Heart right ventricle (tissue), 16 donors: ENCODE results near the gene FHIT. TPM values are rescaled to one million over a fixed set of nuclear protein-coding genes. Genes with fewer than 3 reads are reported as not detected.

ENCODE experiments used
- ATAC-seq, 8 donors: fragments of 200-7000 bp; cut with Tn5 transposase; one replicate each; pipeline ENCODE4 v1.9.1; 2020; ENCODE audit warnings: mild to moderate bottlenecking in 8 of 8, moderate library complexity in 8 of 8, moderate number of reproducible peaks in 1 of 8
- DNase-seq, 2 donors: peaks; one replicate each; pipeline ENCODE4 v3.0.0-alpha.2; 2020
- H3K27ac ChIP-seq, 10 donors: fragments of 200-600 bp; sonication (generic) in 2 of 10; one replicate each; pipeline versions ENCODE4 v1.5.0 to v1.8.0; 2020 to 2022; ENCODE audit warnings: mild to moderate bottlenecking in 3 of 10
- H3K27me3 ChIP-seq, 7 donors: fragments of 200-600 bp; one replicate each; pipeline ENCODE4 v1.8.0; 2021 to 2022; ENCODE audit warnings: mild to moderate bottlenecking in 2 of 7
- H3K36me3 ChIP-seq, 9 donors: fragments of 200-600 bp; sonication (generic) in 1 of 9; one replicate each; pipeline versions ENCODE4 v1.5.0 to v1.8.0; 2020 to 2022; ENCODE audit warnings: mild to moderate bottlenecking in 2 of 9
- H3K4me1 ChIP-seq, 9 donors: fragments of 200-600 bp; sonication (generic) in 1 of 9; one replicate each; pipeline versions ENCODE4 v1.5.0 to v1.8.0; 2020 to 2022; ENCODE audit warnings: mild to moderate bottlenecking in 4 of 9
- H3K4me3 ChIP-seq, 10 donors: fragments of 200-600 bp; sonication (generic) in 2 of 10; one replicate each; pipeline versions ENCODE4 v1.5.0 to v1.8.0; 2020 to 2022; ENCODE audit warnings: mild to moderate bottlenecking in 7 of 10, moderate library complexity in 2 of 10
- H3K9me3 ChIP-seq, 11 donors: fragments of 200-600 bp in 10 of 11; sonication (generic) in 2 of 11; one replicate each; pipeline versions ENCODE4 v1.5.0 to v1.8.0; 2013 to 2022; ENCODE audit warnings: mild to moderate bottlenecking in 2 of 11, control low read depth in 1 of 11, moderate library complexity in 1 of 11
- WGBS, 2 donors: extraction: QIAGEN DNeasy Blood & Tissue Kit; methylation state at CpG; one replicate each; pipeline ENCODE4 v1.1.7; 2013; ENCODE audit warnings: inconsistent platforms in 1 of 2; 5-methylcytosine and 5-hydroxymethylcytosine counted together
- intact Hi-C, 10 donors: fragments of 100-400 bp; cut with DNase I; formaldehyde crosslinking; loops; one replicate each; pipeline versions ENCODE4 v1.11.1 to v1.14.2; 2022
- polyA plus RNA-seq, 2 donors: library from polyadenylated mRNA; stranded (reverse); fragments of 200-250 nt; gene quantifications; one replicate each; pipeline ENCODE4 v1.2.3, GENCODE V29; 2013
- total RNA-seq, 10 donors: library from RNA; stranded (reverse); fragmentation: NEBNext Ultra II Directional in 3 of 10; extraction: Animal tissue kit (Norgen Biotek cat#: 25700) in 3 of 10; gene quantifications; one replicate each; pipeline versions ENCODE4 v1.2.1 to v1.2.4, GENCODE V29; 2021 to 2023
- TF ChIP-seq, protein P1 (sequence below), 9 donors: fragments of 200-600 bp; sonication (generic) in 2 of 9; IDR thresholded peaks; one replicate each; pipeline versions ENCODE4 v1.5.0 to v1.8.0; 2021 to 2022; ENCODE audit warnings: antibody characterized with exemption in 9 of 9, mild to moderate bottlenecking in 5 of 9, moderate library complexity in 1 of 9
- donor health status: Arrhythmogenic right ventricular cardiomyopathy.
- donor health status: ischemic (EF 13 %, LVEDD 7.1; RV severe dilation, severe dysfunction).
- donor health status: healthy with polysubstance abuse.
- donor health status: DM: no; HTN: yes; CAD: no.
- donor health status: DM: no; HTN: no; CAD: no.
- donor health status: ischemic (EF 25% LVEDD 6.9; RV normal size, moderate dysfunction).
- donor health status: ischemic (EF 25% LVEDD 5.7; RV mildly dilated, moderate dysfunction).
- donor health status: healthy.
- donor health status: DM: yes; HTN: yes; CAD: no.
- donor health status: Ischemic cardiomyopathy.
- donor health status: ischemic (EF 35%, LVEDD 5.7; RV mildly dilated, moderate dysfunction).
- donor health status: nonischemic (EF 11% LVEDD 7.7; RV severe dilation, severe dysfunction).
- donor health status: DM: yes; HTN: yes; CAD: no.
- donor health status: PGD.
- donor health status: ischemic (EF 29% LVEDD 5.4; RV normal size, mild dysfunction).
- donor health status: nonischemic (EF 23%, LVEDD 6.1; RV moderate dilation, normal function).

The FHIT gene
- total and polyA plus RNA-seq, 12 donors, result 4.7 to 25.5 (median 18.3) TPM

DNA sequence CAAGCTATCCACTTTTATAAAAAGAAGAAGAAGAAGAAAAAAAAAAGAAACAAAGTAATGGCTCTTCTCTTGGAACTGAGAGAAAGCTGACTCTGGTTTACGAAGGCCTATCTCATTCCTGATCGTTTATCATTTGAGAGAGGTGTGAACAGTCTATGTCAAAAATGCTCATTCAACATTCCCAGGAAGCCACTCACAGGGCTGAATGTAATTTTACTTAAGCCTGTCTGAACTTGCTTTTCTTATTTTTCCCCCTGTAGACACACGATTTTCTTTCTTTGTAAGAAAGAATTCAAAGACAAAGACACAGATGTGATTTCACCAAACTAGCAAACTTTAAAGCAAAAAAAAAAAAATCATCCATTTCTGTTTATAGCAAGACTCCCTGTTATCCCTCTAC is 805.8 kb downstream of the FHIT start:
- Histone ChIP-seq H3K27ac (no peak overlapping the region), H3K36me3 (no peaks in the 10 kb centered on the region), H3K27me3 (no peaks in the 10 kb centered on the region), H3K9me3 (peaks cover 0 to 4% (median 0%) of the 10 kb centered on the region in 11 donors), H3K4me3 (no peak overlapping the region), H3K4me1 (no peaks in the 10 kb centered on the region)
- DNase-seq, result no peak
- TF ChIP-seq, protein P1, sequence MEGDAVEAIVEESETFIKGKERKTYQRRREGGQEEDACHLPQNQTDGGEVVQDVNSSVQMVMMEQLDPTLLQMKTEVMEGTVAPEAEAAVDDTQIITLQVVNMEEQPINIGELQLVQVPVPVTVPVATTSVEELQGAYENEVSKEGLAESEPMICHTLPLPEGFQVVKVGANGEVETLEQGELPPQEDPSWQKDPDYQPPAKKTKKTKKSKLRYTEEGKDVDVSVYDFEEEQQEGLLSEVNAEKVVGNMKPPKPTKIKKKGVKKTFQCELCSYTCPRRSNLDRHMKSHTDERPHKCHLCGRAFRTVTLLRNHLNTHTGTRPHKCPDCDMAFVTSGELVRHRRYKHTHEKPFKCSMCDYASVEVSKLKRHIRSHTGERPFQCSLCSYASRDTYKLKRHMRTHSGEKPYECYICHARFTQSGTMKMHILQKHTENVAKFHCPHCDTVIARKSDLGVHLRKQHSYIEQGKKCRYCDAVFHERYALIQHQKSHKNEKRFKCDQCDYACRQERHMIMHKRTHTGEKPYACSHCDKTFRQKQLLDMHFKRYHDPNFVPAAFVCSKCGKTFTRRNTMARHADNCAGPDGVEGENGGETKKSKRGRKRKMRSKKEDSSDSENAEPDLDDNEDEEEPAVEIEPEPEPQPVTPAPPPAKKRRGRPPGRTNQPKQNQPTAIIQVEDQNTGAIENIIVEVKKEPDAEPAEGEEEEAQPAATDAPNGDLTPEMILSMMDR (IDR thresholded peaks at IDR 0.05), result no peak
- no peak for ATAC-seq
- intact Hi-C loops, result no loop called here
- 55 to 58% methylated on average over 3 of the region's 3 CpGs for WGBS, 2 donors

DNA sequence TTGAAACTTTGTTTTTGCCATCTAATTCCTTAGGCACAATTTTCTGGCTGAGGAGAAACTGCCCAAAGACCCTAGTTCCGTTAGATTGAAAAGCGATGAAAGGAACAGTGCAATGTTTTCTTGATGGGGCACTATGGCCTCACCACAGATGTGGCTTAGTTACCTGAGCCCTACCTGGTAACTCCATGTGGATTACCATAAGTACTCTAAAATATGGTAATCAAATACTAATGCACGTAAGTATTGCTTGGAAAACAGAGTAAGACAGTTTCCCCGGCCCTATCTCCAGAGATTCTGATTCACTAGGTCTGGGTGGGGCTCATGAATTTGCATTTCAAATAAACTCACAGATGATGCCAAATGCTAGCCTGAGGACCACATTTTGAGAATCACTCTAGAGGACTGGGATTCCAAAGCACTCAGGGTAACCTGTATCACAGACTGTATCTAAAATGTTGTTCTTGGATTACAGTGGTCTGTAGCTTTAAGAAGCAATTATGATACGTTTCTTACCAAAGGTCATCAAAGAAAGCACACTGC is 806.3 kb downstream of the FHIT start:
- Histone ChIP-seq H3K4me1 (no peaks in the 10 kb centered on the region), H3K9me3 (peaks cover 0 to 4% (median 0%) of the 10 kb centered on the region in 11 donors), H3K27me3 (no peaks in the 10 kb centered on the region), H3K27ac (no peak overlapping the region), H3K4me3 (no peak overlapping the region), H3K36me3 (no peaks in the 10 kb centered on the region)
- DNase-seq (no peak), ATAC-seq (no peak)
- 65 to 67% methylated on average over 5 of the region's 5 CpGs for WGBS, 2 donors
- TF ChIP-seq, protein P1 (IDR thresholded peaks at IDR 0.05), result no peak
- intact Hi-C loops, result no loop called here

DNA sequence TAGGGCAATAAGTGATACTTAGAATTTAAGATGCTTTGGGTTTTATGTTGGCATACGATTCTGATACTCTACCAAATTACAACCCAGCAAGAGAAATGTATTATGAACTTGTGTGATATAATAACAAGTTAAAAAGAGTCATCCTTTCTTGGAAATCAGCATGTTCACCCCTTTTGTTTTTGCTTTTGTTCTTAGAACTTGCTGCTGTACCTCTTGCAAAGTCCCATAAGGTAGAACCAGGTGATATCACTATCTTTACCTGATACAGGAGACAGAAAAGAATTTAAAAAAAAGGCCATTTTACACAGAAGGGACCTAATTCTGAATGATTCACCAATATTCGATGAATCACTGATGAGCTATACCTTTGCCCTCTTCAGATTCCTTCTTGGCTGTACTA is 810.4 kb downstream of the FHIT start:
- intact Hi-C loops, result no loop called here
- H3K27me3 ChIP-seq, result no peaks in the 10 kb centered on the region
- 90 to 92% methylated on average over 2 of the region's 2 CpGs for WGBS, 2 donors
- no peaks in the 10 kb centered on the region for H3K36me3 ChIP-seq
- no peak for ATAC-seq
- DNase-seq, result no peak
- no peak overlapping the region for H3K27ac ChIP-seq
- H3K9me3 ChIP-seq, result peaks cover 0 to 4% (median 0%) of the 10 kb centered on the region in 11 donors
- H3K4me3 ChIP-seq, result no peak overlapping the region
- TF ChIP-seq, protein P1 (IDR thresholded peaks at IDR 0.05), result no peak
- H3K4me1 ChIP-seq, result no peaks in the 10 kb centered on the region

DNA sequence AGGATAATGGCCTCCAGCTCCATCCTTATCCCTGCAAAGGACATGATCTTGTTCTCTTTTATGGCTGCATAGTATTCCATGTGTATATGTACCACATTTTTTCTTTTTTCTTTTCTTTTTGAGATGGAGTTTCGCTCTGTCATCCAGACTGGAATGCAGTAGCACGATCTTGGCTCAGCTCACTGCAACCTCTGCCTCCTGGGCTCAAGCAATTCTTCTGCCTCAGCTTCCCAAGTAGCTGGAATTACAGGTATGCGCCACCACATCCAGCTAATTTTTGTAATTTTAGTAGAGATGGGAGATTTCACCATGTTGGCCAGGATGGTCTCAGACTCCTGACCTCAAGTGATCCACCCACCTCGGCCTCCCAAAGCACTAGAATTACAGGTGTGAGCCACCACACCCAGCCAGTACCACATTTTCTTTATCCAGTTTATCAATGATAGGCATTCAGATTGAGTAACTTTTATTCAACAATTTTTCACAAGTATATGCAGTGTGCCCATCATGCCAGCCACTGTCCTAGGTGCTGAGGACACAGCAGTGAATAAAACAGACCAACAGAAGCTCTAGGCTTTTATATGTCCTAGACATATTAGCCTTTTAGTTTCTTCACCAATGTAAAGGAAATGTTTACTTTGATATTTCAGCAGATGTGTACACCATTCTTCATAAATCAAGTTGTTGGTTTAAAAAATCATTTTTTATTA is 815.2 kb downstream of the FHIT start:
- ATAC-seq, result no peak
- Histone ChIP-seq H3K4me3 (no peak overlapping the region), H3K27ac (no peak overlapping the region), H3K27me3 (no peaks in the 10 kb centered on the region), H3K36me3 (no peaks in the 10 kb centered on the region), H3K4me1 (no peaks in the 10 kb centered on the region), H3K9me3 (no peaks in the 10 kb centered on the region)
- intact Hi-C loops, result no loop called here
- 96 to 98% methylated on average over 4 of the region's 4 CpGs for WGBS, 2 donors
- TF ChIP-seq, protein P1 (IDR thresholded peaks at IDR 0.05), result no peak
- DNase-seq, result no peak
